Fibroblast of lung (primary cell): ENCODE results near the gene AMHR2.
"Not testable (repeated sequence)": the region's sequence is repeated elsewhere in the genome, so short reads cannot be mapped to it uniquely, and the experiment has no call there.

Experiments
- CTCF ChIP-seq, 2 donors: IDR thresholded peaks in 1 of 2; conservative IDR thresholded peaks in 1 of 2; 1 replicate in 1 of 2; 2 replicates in 1 of 2; pipeline ENCODE4 v1.5.1; 2011 to 2012; ENCODE audit warnings: low read length in 2 of 2, control low read depth in 1 of 2, inconsistent platforms in 1 of 2, low read depth in 1 of 2, mild to moderate bottlenecking in 1 of 2
- EZH2 ChIP-seq: IDR thresholded peaks from 2 replicates; pipeline ENCODE4 v1.5.1; 2012; ENCODE audit warnings: low read length, control low read depth, mild to moderate bottlenecking; ENCODE audit errors: missing control alignments

GRCh38 chr12:53435326-53435725, 11.7 kb downstream of the AMHR2 start:
- TF ChIP-seq CTCF (conservative IDR thresholded peaks at IDR 0.05 in 1 of 2, IDR thresholded peaks at IDR 0.05 in 1 of 2; ENCODE audit: low read depth in 1 of 2, low read length in 2 of 2); EZH2: not testable (repeated sequence)
